GM13976 (cell line): ENCODE data around the gene SHF.

ENCODE experiments used
- DNase-seq: peaks from one replicate; pipeline ENCODE4 v3.0.0; 2012; ENCODE audit warnings: low spot score
- CTCF ChIP-seq: IDR thresholded peaks from 2 replicates; pipeline ENCODE4 v1.5.1; 2012; ENCODE audit warnings: borderline replicate concordance, mild to moderate bottlenecking; ENCODE audit not compliant: insufficient read depth; ENCODE audit errors: extremely low read depth, missing control alignments, control extremely low read depth
- in situ Hi-C: fragments of 300-500 bp; cut with MboI; formaldehyde crosslinking; loops from one replicate; pipeline ENCODE4 v1.12.0; 2022; ENCODE audit warnings: low sequenced_read_pairs, mixed read lengths, inconsistent platforms; ENCODE audit not compliant: unreplicated experiment

The SHF gene

GRCh38 chr15:45147606-45148005 is 40.2 kb downstream of the SHF start:
- DNase-seq, result no peak
- TF ChIP-seq CTCF, result no peak
- in situ Hi-C loops, result no loop called here

- TF ChIP-seq CTCF, result no peak
- in situ Hi-C loops, result no loop called here
- DNase-seq, result no peak
Measured at GRCh38 chr15:45146405-45146804, 41.4 kb downstream of the SHF start.

GRCh38 chr15:45144775-45145174 is 43.0 kb downstream of the SHF start:
- in situ Hi-C loops, result no loop called here
- DNase-seq, result no peak

GRCh38 chr15:45143946-45144345 is 43.8 kb downstream of the SHF start:
- no peak for TF ChIP-seq CTCF
- in situ Hi-C loops, result no loop called here
- no peak for DNase-seq

More at GRCh38 chr15:45144775-45145174, 43.0 kb downstream of the SHF start:
- no peak for TF ChIP-seq CTCF

GRCh38 chr15:45143056-45143455 is 44.7 kb downstream of the SHF start:
- TF ChIP-seq CTCF, result no peak
- no peak for DNase-seq
- in situ Hi-C loops, result no loop called here

- no peak for TF ChIP-seq CTCF
- DNase-seq, result no peak
- in situ Hi-C loops, result no loop called here
Measured at GRCh38 chr15:45141386-45141785, 46.4 kb downstream of the SHF start.

GRCh38 chr15:45140557-45141250 is 47.1 kb downstream of the SHF start:
- in situ Hi-C loops, result no loop called here
- no peak for DNase-seq
- no peak for TF ChIP-seq CTCF
